ENCODE measurements around the gene ZNF814. TPM values are rescaled to one million over a fixed set of nuclear protein-coding genes. Genes with fewer than 3 reads are reported as not detected.
"Not testable (repeated sequence)": the region's sequence is repeated elsewhere in the genome, so short reads cannot be mapped to it uniquely, and the experiment has no call there.

The ZNF814 gene
- total RNA-seq, 1 donor from 2014 or later: 34.7 TPM

DNA sequence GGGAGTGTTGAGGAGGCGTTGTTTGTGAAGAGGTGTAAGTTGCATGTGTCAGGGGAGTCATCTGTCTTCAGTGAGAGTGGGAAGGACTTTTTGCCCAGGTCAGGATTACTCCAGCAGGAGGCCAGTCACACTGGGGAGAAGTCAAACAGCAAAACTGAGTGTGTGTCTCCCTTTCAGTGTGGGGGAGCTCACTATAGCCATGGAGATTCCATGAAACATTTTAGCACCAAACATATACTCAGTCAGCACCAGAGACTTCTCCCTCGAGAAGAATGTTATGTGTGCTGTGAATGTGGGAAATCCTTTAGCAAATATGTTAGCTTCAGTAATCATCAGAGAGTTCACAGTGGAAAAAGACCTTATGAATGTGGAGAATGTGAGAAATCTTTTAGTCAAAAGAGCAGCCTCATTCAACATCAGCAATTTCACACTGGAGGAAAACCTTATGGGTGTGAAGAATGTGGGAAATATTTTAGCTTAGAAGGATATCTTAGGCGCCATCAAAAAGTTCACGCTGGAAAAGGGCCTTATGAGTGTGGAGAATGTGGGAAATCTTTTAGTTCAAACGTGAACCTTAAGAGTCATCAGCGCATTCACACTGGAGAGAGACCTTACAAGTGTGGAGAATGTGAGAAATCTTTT is 47.6 kb downstream of the ZNF814 start:
- no peak overlapping the region for H3K27ac ChIP-seq (ENCODE audit: low read depth, low read length)
- H3K9ac ChIP-seq (ENCODE audit: low read length): no peak overlapping the region
- H3K36me3 ChIP-seq (ENCODE audit: insufficient read depth, low read length): peaks cover 25% of the 10 kb centered on the region
- Mint-ChIP-seq H3K36me3 (ENCODE audit: low read depth, unreplicated experiment) (peaks cover 31% of the 10 kb centered on the region), H3K4me1 (ENCODE audit: low read depth, unreplicated experiment) (peaks cover 24% of the 10 kb centered on the region), H3K27ac (ENCODE audit: unreplicated experiment) (peak overlapping the region; percentile 96), H3K27me3 (ENCODE audit: low read depth, unreplicated experiment) (no peaks in the 10 kb centered on the region), H3K4me3 (ENCODE audit: unreplicated experiment) (peak overlapping the region; percentile 34), H3K9me3 (ENCODE audit: unreplicated experiment) (no peaks in the 10 kb centered on the region)
- no peak overlapping the region for H3K4me2 ChIP-seq (ENCODE audit: low read length)
- FAIRE-seq (no peak), DNase-seq (ENCODE audit: low read depth) (no peak)
- no peak for TF ChIP-seq CTCF (IDR thresholded peaks at IDR 0.05; ENCODE audit: insufficient read depth, low read depth, low read length)
- no peak for TF ChIP-seq EZH2 (IDR thresholded peaks at IDR 0.05; ENCODE audit: insufficient read depth, low read length)
- no peak overlapping the region for H2AFZ ChIP-seq (ENCODE audit: low read depth, low read length)
- H3K27me3 ChIP-seq (ENCODE audit: insufficient read depth, low read length): no peaks in the 10 kb centered on the region
- peaks cover 59% of the 10 kb centered on the region for H4K20me1 ChIP-seq (ENCODE audit: insufficient read depth, low read length)
- no peaks in the 10 kb centered on the region for H3K9me3 ChIP-seq (ENCODE audit: insufficient read depth, low read depth, low read length)
- no peak overlapping the region for H3K4me3 ChIP-seq (ENCODE audit: insufficient read depth, low read depth, low read length)
- peaks cover 91% of the 10 kb centered on the region for H3K79me2 ChIP-seq (ENCODE audit: insufficient read depth, low read length)
- H3K4me1 ChIP-seq (ENCODE audit: insufficient read depth, low read length): no peaks in the 10 kb centered on the region

DNA sequence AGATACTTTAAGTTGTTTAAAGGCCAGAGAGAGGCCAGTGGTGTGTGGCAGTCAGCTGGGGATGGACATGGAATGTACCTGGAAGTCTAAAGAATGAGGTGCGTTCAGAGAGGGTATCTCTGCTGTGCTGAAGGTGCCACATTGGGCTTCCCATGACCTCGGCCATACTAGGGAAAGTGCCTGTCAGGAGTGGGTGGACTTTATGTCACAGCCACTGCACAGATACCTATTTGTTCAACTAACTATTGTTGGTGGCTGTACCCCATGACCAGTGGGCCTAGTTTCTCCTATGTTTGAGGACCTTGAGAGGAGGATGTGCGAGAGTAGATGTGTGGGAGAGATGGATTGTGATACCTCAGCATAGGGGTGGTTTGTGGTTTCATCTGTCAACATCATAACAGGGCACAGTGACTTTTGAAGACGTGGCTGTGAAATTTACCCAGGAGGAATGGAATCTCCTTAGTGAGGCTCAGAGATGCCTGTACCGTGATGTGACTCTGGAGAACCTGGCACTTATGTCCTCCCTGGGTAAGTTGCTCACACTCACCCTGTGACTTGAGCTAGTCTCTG is 50.1 kb downstream of the ZNF814 start:
- not testable (repeated sequence) for H3K9me3 ChIP-seq (ENCODE audit: insufficient read depth, low read depth, low read length); H3K9ac ChIP-seq (ENCODE audit: low read length); H3K4me1 ChIP-seq (ENCODE audit: insufficient read depth, low read length); H3K9me3 Mint-ChIP-seq (ENCODE audit: unreplicated experiment); DNase-seq (ENCODE audit: low read depth); H3K27me3 ChIP-seq (ENCODE audit: insufficient read depth, low read length); H3K4me3 ChIP-seq (ENCODE audit: insufficient read depth, low read depth, low read length); H3K4me2 ChIP-seq (ENCODE audit: low read length); H2AFZ ChIP-seq (ENCODE audit: low read depth, low read length); FAIRE-seq; H3K4me3 Mint-ChIP-seq (ENCODE audit: unreplicated experiment); H3K27ac ChIP-seq (ENCODE audit: low read depth, low read length); H3K27me3 Mint-ChIP-seq (ENCODE audit: low read depth, unreplicated experiment)
- Mint-ChIP-seq H3K36me3 (ENCODE audit: low read depth, unreplicated experiment) (peaks cover 24% of the 10 kb centered on the region), H3K4me1 (ENCODE audit: low read depth, unreplicated experiment) (peaks cover 24% of the 10 kb centered on the region), H3K27ac (ENCODE audit: unreplicated experiment) (peak overlapping the region; percentile 58)
- Histone ChIP-seq H3K36me3 (ENCODE audit: insufficient read depth, low read length) (peaks cover 25% of the 10 kb centered on the region), H4K20me1 (ENCODE audit: insufficient read depth, low read length) (peaks cover 44% of the 10 kb centered on the region), H3K79me2 (ENCODE audit: insufficient read depth, low read length) (peaks cover 68% of the 10 kb centered on the region)

DNA sequence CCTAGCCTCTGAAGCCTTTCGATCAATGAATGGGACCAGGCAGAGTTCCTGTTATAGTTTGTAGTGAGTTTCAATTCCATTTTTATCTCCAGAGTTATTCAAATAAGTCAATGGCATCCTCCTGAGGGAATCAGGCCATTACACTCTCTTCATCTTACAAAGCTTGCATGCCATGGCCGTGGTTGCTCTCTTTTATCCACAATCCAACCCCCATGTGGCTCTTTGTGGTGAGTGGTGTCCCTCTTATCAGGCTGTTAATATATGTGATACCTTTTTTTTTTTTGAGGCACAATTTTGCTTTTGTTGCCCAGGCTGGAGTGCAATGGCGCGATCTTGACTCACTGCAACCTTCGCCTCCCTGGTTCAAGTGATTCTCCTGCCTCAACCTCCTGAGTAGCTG is 51.8 kb downstream of the ZNF814 start:
- Mint-ChIP-seq H3K36me3 (ENCODE audit: low read depth, unreplicated experiment) (peaks cover 18% of the 10 kb centered on the region), H3K4me1 (ENCODE audit: low read depth, unreplicated experiment) (peaks cover 27% of the 10 kb centered on the region)
- H2AFZ ChIP-seq (ENCODE audit: low read depth, low read length); H3K4me2 ChIP-seq (ENCODE audit: low read length); H3K4me3 Mint-ChIP-seq (ENCODE audit: unreplicated experiment); H3K27ac Mint-ChIP-seq (ENCODE audit: unreplicated experiment); H3K27me3 ChIP-seq (ENCODE audit: insufficient read depth, low read length); H3K4me3 ChIP-seq (ENCODE audit: insufficient read depth, low read depth, low read length); H3K9me3 ChIP-seq (ENCODE audit: insufficient read depth, low read depth, low read length); DNase-seq (ENCODE audit: low read depth); H3K27ac ChIP-seq (ENCODE audit: low read depth, low read length); H3K9me3 Mint-ChIP-seq (ENCODE audit: unreplicated experiment); H3K27me3 Mint-ChIP-seq (ENCODE audit: low read depth, unreplicated experiment); FAIRE-seq; H3K4me1 ChIP-seq (ENCODE audit: insufficient read depth, low read length); H3K9ac ChIP-seq (ENCODE audit: low read length): not testable (repeated sequence)
- H3K79me2 ChIP-seq (ENCODE audit: insufficient read depth, low read length): peaks cover 61% of the 10 kb centered on the region
- H4K20me1 ChIP-seq (ENCODE audit: insufficient read depth, low read length): peaks cover 38% of the 10 kb centered on the region
- H3K36me3 ChIP-seq (ENCODE audit: insufficient read depth, low read length): peaks cover 14% of the 10 kb centered on the region
